GM19452 (cell line): ENCODE measurements around the gene AKIRIN2.
"Not testable (repeated sequence)": the region's sequence is repeated elsewhere in the genome, so short reads cannot be mapped to it uniquely, and the experiment has no call there.

Experiments
- ATAC-seq: cut with Tn5 transposase; IDR thresholded peaks from one replicate; pipeline ENCODE4 v1.9.1; 2021; ENCODE audit not compliant: unreplicated experiment

AKIRIN2 gene

GRCh38 chr6:87718662-87719433, 16.8 kb upstream of the AKIRIN2 start:
- no peak for ATAC-seq

DNA sequence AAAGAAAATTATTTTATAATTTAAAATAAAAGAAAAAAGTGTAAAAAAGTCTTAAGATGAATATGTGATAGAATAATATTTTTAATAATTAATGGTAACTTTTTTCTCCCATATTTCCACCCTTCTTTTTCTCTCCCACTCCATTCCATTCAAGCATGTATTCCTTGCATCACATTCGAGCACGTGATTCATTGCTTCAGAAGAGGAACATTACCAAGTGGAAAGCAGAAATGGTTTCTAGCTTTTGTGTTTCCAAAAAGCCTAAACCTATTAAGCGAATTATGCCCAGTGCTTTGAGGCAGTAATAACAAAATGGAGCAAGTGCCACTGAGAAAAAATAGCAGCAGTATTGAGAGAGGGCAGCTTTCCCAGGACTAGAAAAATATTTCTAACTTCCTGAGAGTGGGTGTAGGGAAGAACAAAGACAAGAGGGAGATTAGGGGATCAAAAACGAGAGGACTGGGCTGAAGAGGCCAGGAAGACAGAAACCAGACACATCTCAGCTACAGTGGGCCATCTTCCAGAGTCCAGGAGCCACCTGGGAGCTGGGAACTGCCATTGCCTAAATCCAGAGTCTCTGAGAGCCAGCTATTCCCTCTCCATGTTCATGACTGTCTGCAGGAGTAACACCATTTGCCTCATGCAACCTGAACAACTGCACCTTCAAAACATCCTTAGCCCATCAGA, 15.0 kb upstream of the AKIRIN2 start:
- no peak for ATAC-seq

- ATAC-seq, result peak; percentile 64
Measured at GRCh38 chr6:87714093-87714842, 12.2 kb upstream of the AKIRIN2 start.

GRCh38 chr6:87712713-87713112, 10.7 kb upstream of the AKIRIN2 start:
- not testable (repeated sequence) for ATAC-seq

- ATAC-seq, result no peak
Measured at GRCh38 chr6:87710090-87710489, 8.1 kb upstream of the AKIRIN2 start.

GRCh38 chr6:87708581-87709427, 6.8 kb upstream of the AKIRIN2 start:
- not testable (repeated sequence) for ATAC-seq

GRCh38 chr6:87706187-87706966, 4.3 kb upstream of the AKIRIN2 start:
- no peak for ATAC-seq

DNA sequence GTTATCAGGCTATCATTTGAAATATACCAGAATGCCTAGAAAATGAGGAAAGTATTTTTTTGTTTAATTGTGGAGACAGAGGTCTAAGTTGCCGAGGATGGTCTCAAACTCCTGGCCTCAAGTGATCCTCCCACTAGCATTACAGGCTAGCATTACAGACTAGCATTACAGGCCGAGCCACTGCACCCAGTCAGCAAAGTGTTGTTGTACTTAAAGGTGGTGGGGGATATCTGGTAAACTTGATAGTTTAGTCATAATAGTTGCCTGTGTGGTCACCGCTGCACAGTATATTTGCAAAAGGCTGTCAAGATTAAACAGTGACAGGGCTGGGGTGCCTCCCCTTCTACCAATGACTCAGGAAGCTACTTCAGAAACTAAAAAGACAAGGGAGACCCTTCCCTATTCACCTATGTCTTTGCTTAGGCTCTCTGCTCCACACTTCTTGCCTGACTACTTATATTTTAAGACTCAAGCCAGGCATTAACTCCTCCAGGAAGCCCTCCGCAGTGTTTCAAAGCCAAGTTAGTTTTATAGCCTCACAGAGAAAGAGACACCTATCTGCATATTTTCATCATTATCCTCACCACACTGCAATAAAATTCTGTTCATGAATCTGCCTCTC, 3.1 kb upstream of the AKIRIN2 start:
- ATAC-seq, result peak; percentile 52

DNA sequence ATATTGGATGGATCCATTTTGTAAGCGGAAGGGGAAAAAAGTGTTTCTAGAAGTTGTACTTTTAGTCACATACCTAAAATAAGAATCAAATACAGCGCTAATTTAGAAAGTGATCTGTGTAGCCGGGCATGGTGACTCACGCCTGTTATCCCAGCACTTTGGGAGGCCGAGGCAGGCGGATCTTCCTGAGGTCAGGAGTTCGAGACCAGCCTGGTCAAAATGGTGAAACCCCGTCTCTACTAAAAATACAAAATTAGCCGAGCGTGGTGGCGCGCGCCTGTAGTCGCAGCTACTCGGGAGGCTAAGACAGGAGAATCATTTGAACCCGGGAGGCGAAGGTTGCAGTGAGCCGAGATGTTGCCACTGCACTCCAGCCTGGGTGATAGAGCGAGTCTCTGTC, 1.0 kb upstream of the AKIRIN2 start:
- ATAC-seq, result not testable (repeated sequence)

DNA sequence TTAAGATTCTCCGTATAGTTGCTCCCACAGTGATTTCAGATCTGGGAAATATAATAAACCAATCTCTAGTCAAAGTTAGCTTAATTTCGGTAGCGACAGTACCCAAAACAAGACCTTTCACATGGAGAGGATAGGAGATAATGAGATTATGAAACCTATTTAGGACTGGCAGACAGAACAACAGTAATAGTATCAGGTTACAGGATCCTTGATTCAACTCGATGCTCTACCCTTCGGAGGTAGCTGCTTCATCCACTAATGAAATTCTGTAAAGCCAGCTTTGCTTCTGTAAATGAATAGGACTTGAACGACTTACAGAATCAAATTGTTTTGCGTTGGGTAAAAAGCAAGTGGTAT, 534 bp upstream of the AKIRIN2 start:
- ATAC-seq, result peak; percentile 15

- no peak for ATAC-seq
Measured at GRCh38 chr6:87701344-87701675, 723 bp downstream of the AKIRIN2 start.

- ATAC-seq, result no peak
Measured at GRCh38 chr6:87700397-87701343, 1.4 kb downstream of the AKIRIN2 start.

- no peak for ATAC-seq
Measured at GRCh38 chr6:87699576-87699975, 2.5 kb downstream of the AKIRIN2 start.

DNA sequence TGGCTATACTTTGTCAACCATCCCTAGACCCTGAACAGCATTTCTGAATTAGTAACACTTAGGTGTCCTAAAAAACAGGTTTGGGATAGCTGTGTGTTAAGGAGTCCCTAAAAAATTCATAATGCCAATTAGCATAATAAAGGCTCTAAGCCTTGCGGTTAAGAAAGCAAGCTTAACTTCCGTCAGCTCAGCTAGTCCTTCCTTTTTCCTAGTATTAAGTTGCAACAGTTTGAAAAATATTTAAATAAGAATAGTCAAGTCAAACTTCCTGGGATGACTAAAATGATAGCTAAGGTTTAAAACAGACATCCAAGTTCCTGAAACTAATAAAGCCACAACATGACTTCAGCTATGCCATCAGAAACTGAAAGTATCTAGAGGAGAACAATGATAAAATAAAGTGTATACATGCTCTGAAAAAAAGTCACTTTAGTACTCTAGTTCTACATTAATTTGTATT, 3.5 kb downstream of the AKIRIN2 start:
- ATAC-seq, result no peak

GRCh38 chr6:87697581-87698546, 4.2 kb downstream of the AKIRIN2 start:
- ATAC-seq, result no peak

- not testable (repeated sequence) for ATAC-seq
Measured at GRCh38 chr6:87696817-87697216, 5.2 kb downstream of the AKIRIN2 start.

GRCh38 chr6:87692086-87692485, 9.9 kb downstream of the AKIRIN2 start:
- ATAC-seq, result no peak
